Effector memory CD8-positive, alpha-beta T cell (primary cell): ENCODE results near the gene CDS1.
"Not testable (repeated sequence)": the region's sequence is repeated elsewhere in the genome, so short reads cannot be mapped to it uniquely, and the experiment has no call there.

Experiments used
- ATAC-seq: fragments of 150-1000 bp; cut with Tn5 transposase; replicated peaks from 2 replicates; pipeline ENCODE4 v1.10.0; 2021; ENCODE audit warnings: mild to moderate bottlenecking, moderate library complexity
- DNase-seq, 3 experiments: peaks; one replicate each; pipeline ENCODE4 v3.0.0; 2021
- H3K27ac Mint-ChIP-seq, 2 donors: one replicate each; pipeline ENCODE4 v1.8.0; 2022; ENCODE audit warnings: mild to moderate bottlenecking in 2 of 2, mixed read lengths in 2 of 2, moderate library complexity in 2 of 2
- H3K27me3 Mint-ChIP-seq, 2 donors: one replicate each; pipeline ENCODE4 v1.8.0; 2022; ENCODE audit warnings: mixed read lengths in 2 of 2
- H3K36me3 Mint-ChIP-seq: one replicate; pipeline ENCODE4 v1.8.0; 2022; ENCODE audit warnings: mild to moderate bottlenecking, moderate library complexity, mixed read lengths; ENCODE audit not compliant: insufficient read depth
- H3K4me1 Mint-ChIP-seq, 2 donors: one replicate each; pipeline ENCODE4 v1.8.0; 2022; ENCODE audit warnings: low read depth in 2 of 2, mixed read lengths in 2 of 2
- H3K4me3 Mint-ChIP-seq, 2 donors: one replicate each; pipeline ENCODE4 v1.8.0; 2022; ENCODE audit warnings: mild to moderate bottlenecking in 2 of 2, mixed read lengths in 2 of 2, moderate library complexity in 2 of 2
- H3K9me3 Mint-ChIP-seq, 2 donors: one replicate each; pipeline ENCODE4 v1.8.0; 2022; ENCODE audit warnings: mixed read lengths in 2 of 2

The CDS1 gene

GRCh38 chr4:84666439-84666838, 83.5 kb downstream of the CDS1 start:
- DNase-seq (no peak), ATAC-seq (no peak)
- Mint-ChIP-seq H3K27me3 (no peaks in the 10 kb centered on the region), H3K4me3 (no peak overlapping the region), H3K4me1 (no peaks in the 10 kb centered on the region), H3K27ac (no peak overlapping the region), H3K36me3 (no peaks in the 10 kb centered on the region), H3K9me3 (peaks cover 0 to 1% of the 10 kb centered on the region in 2 donors)

- no peak for DNase-seq
- Mint-ChIP-seq H3K9me3 (peaks cover 0 to 4% of the 10 kb centered on the region in 2 donors), H3K27ac (no peak overlapping the region), H3K4me3 (no peak overlapping the region), H3K36me3 (no peaks in the 10 kb centered on the region), H3K27me3 (no peaks in the 10 kb centered on the region), H3K4me1 (no peaks in the 10 kb centered on the region)
- no peak for ATAC-seq
Observed at GRCh38 chr4:84669201-84669600, 86.3 kb downstream of the CDS1 start.

- no peaks in the 10 kb centered on the region for H3K27me3 Mint-ChIP-seq
- ATAC-seq (no peak), DNase-seq (no peak)
- no peaks in the 10 kb centered on the region for H3K4me1 Mint-ChIP-seq
- H3K9me3 Mint-ChIP-seq: peaks cover 0 to 2% of the 10 kb centered on the region in 2 donors
- H3K27ac Mint-ChIP-seq: no peak overlapping the region
- H3K36me3 Mint-ChIP-seq: no peaks in the 10 kb centered on the region
- H3K4me3 Mint-ChIP-seq: no peak overlapping the region
Observed at GRCh38 chr4:84672177-84672576, 89.2 kb downstream of the CDS1 start.

GRCh38 chr4:84673475-84674240, 90.7 kb downstream of the CDS1 start:
- ATAC-seq (no peak), DNase-seq (no peak)
- H3K27ac Mint-ChIP-seq: no peak overlapping the region
- H3K36me3 Mint-ChIP-seq: peaks cover 6% of the 10 kb centered on the region
- H3K9me3 Mint-ChIP-seq: peaks cover 0 to 2% of the 10 kb centered on the region in 2 donors
- no peaks in the 10 kb centered on the region for H3K4me1 Mint-ChIP-seq
- no peaks in the 10 kb centered on the region for H3K27me3 Mint-ChIP-seq
- H3K4me3 Mint-ChIP-seq: no peak overlapping the region

- Mint-ChIP-seq H3K9me3 (peaks cover 0 to 4% of the 10 kb centered on the region in 2 donors), H3K27ac (no peak overlapping the region), H3K36me3 (peaks cover 6% of the 10 kb centered on the region), H3K4me1 (no peaks in the 10 kb centered on the region), H3K27me3 (no peaks in the 10 kb centered on the region), H3K4me3 (no peak overlapping the region)
- no peak for ATAC-seq
- no peak for DNase-seq
Observed at GRCh38 chr4:84677093-84677492, 94.2 kb downstream of the CDS1 start.

GRCh38 chr4:84677995-84678394, 95.1 kb downstream of the CDS1 start:
- H3K36me3 Mint-ChIP-seq: peaks cover 6% of the 10 kb centered on the region
- peaks cover 0 to 2% of the 10 kb centered on the region in 2 donors for H3K9me3 Mint-ChIP-seq
- no peaks in the 10 kb centered on the region for H3K4me1 Mint-ChIP-seq
- no peak overlapping the region for H3K4me3 Mint-ChIP-seq
- no peak for DNase-seq
- ATAC-seq: no peak
- no peak overlapping the region for H3K27ac Mint-ChIP-seq
- H3K27me3 Mint-ChIP-seq: no peaks in the 10 kb centered on the region

- peaks cover 0 to 2% of the 10 kb centered on the region in 2 donors for H3K9me3 Mint-ChIP-seq
- no peak for ATAC-seq
- no peak for DNase-seq
- H3K27ac Mint-ChIP-seq: no peak overlapping the region
- no peaks in the 10 kb centered on the region for H3K4me1 Mint-ChIP-seq
- H3K27me3 Mint-ChIP-seq: no peaks in the 10 kb centered on the region
- peaks cover 6% of the 10 kb centered on the region for H3K36me3 Mint-ChIP-seq
- no peak overlapping the region for H3K4me3 Mint-ChIP-seq
Observed at GRCh38 chr4:84678976-84679744, 96.2 kb downstream of the CDS1 start.

GRCh38 chr4:84680956-84681355, 98.0 kb downstream of the CDS1 start:
- no peak for DNase-seq
- Mint-ChIP-seq H3K4me3 (no peak overlapping the region), H3K27me3 (no peaks in the 10 kb centered on the region), H3K9me3 (peaks cover 0 to 4% of the 10 kb centered on the region in 2 donors), H3K4me1 (no peaks in the 10 kb centered on the region), H3K27ac (no peak overlapping the region), H3K36me3 (peaks cover 6% of the 10 kb centered on the region)
- no peak for ATAC-seq

GRCh38 chr4:84681486-84682274, 98.8 kb downstream of the CDS1 start:
- Mint-ChIP-seq H3K27ac (no peak overlapping the region), H3K4me3 (no peak overlapping the region), H3K4me1 (no peaks in the 10 kb centered on the region), H3K9me3 (peaks cover 0 to 4% of the 10 kb centered on the region in 2 donors), H3K27me3 (no peaks in the 10 kb centered on the region), H3K36me3 (peaks cover 6% of the 10 kb centered on the region)
- no peak for ATAC-seq
- no peak for DNase-seq

- not testable (repeated sequence) for H3K27ac Mint-ChIP-seq, H3K9me3 Mint-ChIP-seq, DNase-seq, ATAC-seq, H3K4me1 Mint-ChIP-seq, H3K27me3 Mint-ChIP-seq, H3K36me3 Mint-ChIP-seq, H3K4me3 Mint-ChIP-seq
Observed at GRCh38 chr4:84682661-84683060, 99.7 kb downstream of the CDS1 start.

- DNase-seq (no peak), ATAC-seq (no peak)
- peaks cover 0 to 4% of the 10 kb centered on the region in 2 donors for H3K9me3 Mint-ChIP-seq
- no peak overlapping the region for H3K27ac Mint-ChIP-seq
- H3K4me3 Mint-ChIP-seq: no peak overlapping the region
- no peaks in the 10 kb centered on the region for H3K27me3 Mint-ChIP-seq
- no peaks in the 10 kb centered on the region for H3K36me3 Mint-ChIP-seq
- H3K4me1 Mint-ChIP-seq: no peaks in the 10 kb centered on the region
Observed at GRCh38 chr4:84683064-84683850, 100.3 kb downstream of the CDS1 start.

- H3K9me3 Mint-ChIP-seq: peaks cover 0 to 4% of the 10 kb centered on the region in 2 donors
- no peak for ATAC-seq
- no peak for DNase-seq
- no peaks in the 10 kb centered on the region for H3K36me3 Mint-ChIP-seq
- no peak overlapping the region for H3K27ac Mint-ChIP-seq
- H3K27me3 Mint-ChIP-seq: no peaks in the 10 kb centered on the region
- H3K4me3 Mint-ChIP-seq: no peak overlapping the region
- no peaks in the 10 kb centered on the region for H3K4me1 Mint-ChIP-seq
Observed at GRCh38 chr4:84684361-84684760, 101.4 kb downstream of the CDS1 start.

- H3K4me3 Mint-ChIP-seq: no peak overlapping the region
- no peak overlapping the region for H3K27ac Mint-ChIP-seq
- no peak for DNase-seq
- H3K36me3 Mint-ChIP-seq: no peaks in the 10 kb centered on the region
- H3K4me1 Mint-ChIP-seq: no peaks in the 10 kb centered on the region
- ATAC-seq: no peak
- H3K9me3 Mint-ChIP-seq: peaks cover 0 to 4% of the 10 kb centered on the region in 2 donors
- no peaks in the 10 kb centered on the region for H3K27me3 Mint-ChIP-seq
Observed at GRCh38 chr4:84685105-84685504, 102.2 kb downstream of the CDS1 start.
